BLaER1 (cell line): ENCODE results near the gene MED28.
"Not testable (repeated sequence)": the region's sequence is repeated elsewhere in the genome, so short reads cannot be mapped to it uniquely, and the experiment has no call there.

ENCODE experiments used
- H3K27ac ChIP-seq: shearing (Covaris generic); formaldehyde crosslinking; 2 replicates; pipeline ENCODE4 v1.8.1; 2022
- H3K27me3 ChIP-seq: shearing (Covaris generic); formaldehyde crosslinking; 2 replicates; pipeline ENCODE4 v1.8.1; 2022
- H3K36me3 ChIP-seq: shearing (Covaris generic); formaldehyde crosslinking; 2 replicates; pipeline ENCODE4 v1.8.1; 2022
- H3K4me1 ChIP-seq: shearing (Covaris generic); formaldehyde crosslinking; 2 replicates; pipeline ENCODE4 v1.8.1; 2022
- H3K4me2 ChIP-seq: shearing (Covaris generic); formaldehyde crosslinking; 2 replicates; pipeline ENCODE4 v1.8.1; 2022
- H3K4me3 ChIP-seq: shearing (Covaris generic); formaldehyde crosslinking; 2 replicates; pipeline ENCODE4 v1.8.1; 2022
- H3K9ac ChIP-seq: shearing (Covaris generic); formaldehyde crosslinking; 2 replicates; pipeline ENCODE4 v1.8.1; 2022
- H3K9me3 ChIP-seq: shearing (Covaris generic); formaldehyde crosslinking; 2 replicates; pipeline ENCODE4 v1.8.1; 2022
- H4K20me1 ChIP-seq: shearing (Covaris generic); formaldehyde crosslinking; 2 replicates; pipeline ENCODE4 v1.8.1; 2022
- Cebpa-rat ChIP-seq: shearing (Covaris generic); IDR thresholded peaks from 2 replicates; pipeline ENCODE4 v1.8.1; 2022

Gene MED28

GRCh38 chr4:17614416-17615299 is at the start of gene MED28:
MED28 (plus strand) TSS chr4:17614641; CDS start chr4:17614655, 14 bp downstream.
- peak; percentile 70; the same call in 1 of the 2 replicates for TF ChIP-seq Cebpa-rat
- Histone ChIP-seq H3K36me3 (peaks cover 42% of the 10 kb centered on the region), H3K4me1 (peaks cover 51% of the 10 kb centered on the region), H3K27ac (peak within 1 kb of the TSS; percentile 90), H3K4me2 (peak within 1 kb of the TSS; percentile 91), H3K4me3 (peak within 1 kb of the TSS; percentile 86), H3K9me3 (no peaks in the 10 kb centered on the region), H3K9ac (peak within 1 kb of the TSS; percentile 93), H3K27me3 (no peaks in the 10 kb centered on the region), H4K20me1 (peaks cover 47% of the 10 kb centered on the region)

GRCh38 chr4:17565846-17566245 is 48.6 kb upstream of the MED28 start:
- Histone ChIP-seq H3K9ac (no peak overlapping the region), H3K4me3 (no peak overlapping the region), H3K36me3 (no peaks in the 10 kb centered on the region), H3K27me3 (no peaks in the 10 kb centered on the region), H3K9me3 (no peaks in the 10 kb centered on the region), H3K4me1 (no peaks in the 10 kb centered on the region), H3K27ac (no peak overlapping the region), H4K20me1 (no peaks in the 10 kb centered on the region), H3K4me2 (no peak overlapping the region)
- no peak for TF ChIP-seq Cebpa-rat

GRCh38 chr4:17567271-17567670 is 47.2 kb upstream of the MED28 start:
- H3K4me1 ChIP-seq: no peaks in the 10 kb centered on the region
- H4K20me1 ChIP-seq: no peaks in the 10 kb centered on the region
- H3K36me3 ChIP-seq: no peaks in the 10 kb centered on the region
- no peak overlapping the region for H3K9ac ChIP-seq
- no peak overlapping the region for H3K4me3 ChIP-seq
- no peaks in the 10 kb centered on the region for H3K9me3 ChIP-seq
- no peaks in the 10 kb centered on the region for H3K27me3 ChIP-seq
- no peak overlapping the region for H3K4me2 ChIP-seq
- H3K27ac ChIP-seq: no peak overlapping the region
- TF ChIP-seq Cebpa-rat: no peak

GRCh38 chr4:17574206-17574605 is 40.2 kb upstream of the MED28 start:
- TF ChIP-seq Cebpa-rat: no peak

GRCh38 chr4:17575177-17575576 is 39.3 kb upstream of the MED28 start:
- not testable (repeated sequence) for H3K9me3 ChIP-seq, H3K27ac ChIP-seq, H3K4me3 ChIP-seq, H3K27me3 ChIP-seq, H3K36me3 ChIP-seq, H3K4me2 ChIP-seq, H3K9ac ChIP-seq
- Histone ChIP-seq H4K20me1 (peaks cover 13% of the 10 kb centered on the region; the same call in 1 of the 2 replicates), H3K4me1 (peaks cover 32% of the 10 kb centered on the region)

More at GRCh38 chr4:17574206-17574605, 40.2 kb upstream of the MED28 start:
- Histone ChIP-seq H3K4me2 (no peak overlapping the region), H3K27ac (no peak overlapping the region), H3K9ac (no peak overlapping the region), H3K4me3 (no peak overlapping the region), H3K4me1 (peaks cover 23% of the 10 kb centered on the region), H3K36me3 (no peaks in the 10 kb centered on the region), H3K27me3 (no peaks in the 10 kb centered on the region), H3K9me3 (no peaks in the 10 kb centered on the region), H4K20me1 (peaks cover 12% of the 10 kb centered on the region; the same call in 1 of the 2 replicates)

GRCh38 chr4:17576932-17577664 is 37.3 kb upstream of the MED28 start, which contains the start of gene LAP3:
LAP3 (plus strand) TSS chr4:17577198; CDS start chr4:17577466, 268 bp downstream.
- Histone ChIP-seq H3K36me3 (peaks cover 27% of the 10 kb centered on the region), H3K4me2 (peak within 1 kb of the TSS; percentile 97), H3K9me3 (no peaks in the 10 kb centered on the region), H3K27me3 (no peaks in the 10 kb centered on the region), H3K4me1 (peaks cover 37% of the 10 kb centered on the region), H4K20me1 (peaks cover 13% of the 10 kb centered on the region; the same call in 1 of the 2 replicates), H3K4me3 (peak within 1 kb of the TSS; percentile 78), H3K9ac (peak within 1 kb of the TSS; percentile 88), H3K27ac (peak within 1 kb of the TSS; percentile 86)
- TF ChIP-seq Cebpa-rat: no peak

GRCh38 chr4:17577665-17578481 is 36.6 kb upstream of the MED28 start:
- Histone ChIP-seq H3K27ac (peak overlapping the region; percentile 86), H3K4me3 (peak overlapping the region; percentile 78), H4K20me1 (peaks cover 13% of the 10 kb centered on the region; the same call in 1 of the 2 replicates)

GRCh38 chr4:17578482-17578891 is 36.0 kb upstream of the MED28 start:
- Histone ChIP-seq H3K27me3 (no peaks in the 10 kb centered on the region), H3K4me1 (peaks cover 37% of the 10 kb centered on the region), H3K36me3 (peaks cover 41% of the 10 kb centered on the region), H4K20me1 (peaks cover 13% of the 10 kb centered on the region; the same call in 1 of the 2 replicates), H3K27ac (peak overlapping the region; percentile 86), H3K9me3 (no peaks in the 10 kb centered on the region), H3K4me2 (peak overlapping the region; percentile 97), H3K4me3 (peak overlapping the region; percentile 78), H3K9ac (peak overlapping the region; percentile 88)
- no peak for TF ChIP-seq Cebpa-rat

More at GRCh38 chr4:17577665-17578481, 36.6 kb upstream of the MED28 start:
- peak overlapping the region; percentile 97 for H3K4me2 ChIP-seq
- TF ChIP-seq Cebpa-rat: no peak
- peaks cover 37% of the 10 kb centered on the region for H3K4me1 ChIP-seq
- H3K9me3 ChIP-seq: no peaks in the 10 kb centered on the region
- peak overlapping the region; percentile 88 for H3K9ac ChIP-seq
- H3K27me3 ChIP-seq: no peaks in the 10 kb centered on the region
- peaks cover 34% of the 10 kb centered on the region for H3K36me3 ChIP-seq

GRCh38 chr4:17580969-17581368 is 33.5 kb upstream of the MED28 start:
- Histone ChIP-seq H3K27ac (no peak overlapping the region), H3K9ac (no peak overlapping the region), H3K36me3 (peaks cover 65% of the 10 kb centered on the region)

More at GRCh38 chr4:17580969-17581368, 33.5 kb upstream of the MED28 start:
- no peaks in the 10 kb centered on the region for H3K9me3 ChIP-seq
- H3K4me1 ChIP-seq: peaks cover 35% of the 10 kb centered on the region
- no peak overlapping the region for H3K4me2 ChIP-seq
- no peak overlapping the region for H3K4me3 ChIP-seq
- no peaks in the 10 kb centered on the region for H3K27me3 ChIP-seq
- H4K20me1 ChIP-seq: peaks cover 13% of the 10 kb centered on the region; the same call in 1 of the 2 replicates
- no peak for TF ChIP-seq Cebpa-rat
